ENCODE measurements around the gene TMPRSS4. TPM values are rescaled to one million over a fixed set of nuclear protein-coding genes. Genes with fewer than 3 reads are reported as not detected.

Gene TMPRSS4
- total RNA-seq, 1 experiment from 2014 or later, result not detected

DNA sequence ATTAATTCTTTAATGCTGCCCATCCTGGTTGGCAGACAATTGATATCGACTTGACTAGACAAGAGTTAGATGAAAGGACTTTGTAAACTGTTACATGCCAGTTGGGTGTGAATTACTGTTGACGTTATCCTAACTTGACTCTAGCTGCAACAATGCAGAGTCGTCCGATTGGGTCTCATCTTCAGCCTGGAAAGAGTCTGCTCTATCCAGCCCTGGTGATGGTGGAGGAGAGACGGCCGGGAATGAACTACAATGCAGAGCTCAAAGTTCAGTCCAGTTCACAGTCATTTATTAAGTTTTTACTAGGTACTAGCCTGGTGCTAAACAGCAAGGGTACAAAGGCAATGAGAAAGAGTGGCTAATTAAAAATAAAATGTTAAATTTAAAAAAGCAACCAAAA, 14.8 kb downstream of the TMPRSS4 start:
- H2BK15ac ChIP-seq (ENCODE audit: low read depth, low read length), result no peak overlapping the region
- H3K4me3 Mint-ChIP-seq, result no peak overlapping the region
- H2AFZ ChIP-seq (ENCODE audit: low read length), result no peak overlapping the region
- H4K91ac ChIP-seq (ENCODE audit: insufficient read length, low read depth, low read length), result no peak overlapping the region
- no peaks in the 10 kb centered on the region for H3K4me1 ChIP-seq (ENCODE audit: insufficient read depth, low read length)
- no peak overlapping the region for H2BK20ac ChIP-seq (ENCODE audit: low read depth, low read length, poor library complexity, severe bottlenecking)
- H3K27ac Mint-ChIP-seq, result no peak overlapping the region
- H2BK5ac ChIP-seq (ENCODE audit: insufficient read length, low read length), result no peak overlapping the region
- no peak overlapping the region for H2BK120ac ChIP-seq (ENCODE audit: low read depth, low read length, poor library complexity, severe bottlenecking)
- H2AK5ac ChIP-seq (ENCODE audit: insufficient read length, low read length), result no peak overlapping the region
- no peak overlapping the region for H3K14ac ChIP-seq (ENCODE audit: insufficient read depth, low read length)
- no peak overlapping the region for H3K4ac ChIP-seq (ENCODE audit: low read depth, low read length)
- H3K23ac ChIP-seq (ENCODE audit: insufficient read length, low read depth, low read length), result no peak overlapping the region
- no peaks in the 10 kb centered on the region for H3K79me1 ChIP-seq (ENCODE audit: insufficient read depth, low read depth, low read length, poor library complexity, severe bottlenecking)
- H3K4me2 ChIP-seq (ENCODE audit: insufficient read depth, insufficient read length, low read length), result no peak overlapping the region
- H3K27ac ChIP-seq (ENCODE audit: insufficient read length, low read depth, low read length), result no peak overlapping the region
- no peaks in the 10 kb centered on the region for H3K79me2 ChIP-seq (ENCODE audit: insufficient read depth, low read length)
- no CpG with 5 or more reads among the region's 6 CpGs for WGBS (ENCODE audit: extremely low coverage, insufficient read length, low lambda C conversion rate)
- no peak for DNase-seq
- no peak overlapping the region for H2BK12ac ChIP-seq (ENCODE audit: insufficient read length, low read depth, low read length)
- no peak overlapping the region for H3K18ac ChIP-seq (ENCODE audit: insufficient read length, low read depth, low read length)
- peaks cover 0 to 6% of the 10 kb centered on the region in 2 experiments; a peak in 3 of 5 replicates for H3K9me3 Mint-ChIP-seq
- no peaks in the 10 kb centered on the region for H4K20me1 ChIP-seq (ENCODE audit: control insufficient read depth, insufficient read depth, insufficient read length)
- no peak overlapping the region for H3K56ac ChIP-seq (ENCODE audit: insufficient read length, low read depth, low read length)
- H3K9me3 ChIP-seq (ENCODE audit: control insufficient read depth, low read depth, low read length), result no peaks in the 10 kb centered on the region
- no peaks in the 10 kb centered on the region; the same call in 1 of the 2 replicates for H3K27me3 ChIP-seq (ENCODE audit: insufficient read depth, low read length)
- H4K5ac ChIP-seq (ENCODE audit: insufficient read length, low read depth, low read length), result no peak overlapping the region
- peaks cover 0 to 4% (median 0%) of the 10 kb centered on the region in 3 experiments; a peak in 2 of 7 replicates for H3K36me3 Mint-ChIP-seq (ENCODE audit: insufficient read depth in 1 of 3, low read depth in 3 of 3)
- TF ChIP-seq CTCF (conservative IDR thresholded peaks at IDR 0.05), result no peak
- H3T11ph ChIP-seq (ENCODE audit: low read length), result no peak overlapping the region
- H3K4me1 Mint-ChIP-seq, result peaks cover 0 to 7% of the 10 kb centered on the region in 2 experiments; a peak in 3 of 4 replicates
- H3K27me3 Mint-ChIP-seq (ENCODE audit: low read depth), result peaks cover 16% of the 10 kb centered on the region
- H3K9ac ChIP-seq (ENCODE audit: extremely low read depth, insufficient read length, low read length), result no peak overlapping the region
- H3K23me2 ChIP-seq (ENCODE audit: insufficient read length, low read depth, low read length, poor library complexity, severe bottlenecking), result no peaks in the 10 kb centered on the region
- H4K8ac ChIP-seq (replicated peaks; ENCODE audit: insufficient read length, low read depth, low read length), result no peak overlapping the region
